Natural killer cell (primary cell): ENCODE data around the gene RNF121. TPM values are rescaled to one million over a fixed set of nuclear protein-coding genes. Genes with fewer than 3 reads are reported as not detected.

Experiments used
- ATAC-seq, 3 donors: fragments of 150-1000 bp in 2 of 3; fragments of 200-7000 bp in 1 of 3; cut with Tn5 transposase; 1 replicate in 1 of 3; 2 replicates in 2 of 3; pipeline ENCODE4 v1.10.0; 2021; ENCODE audit warnings: mild to moderate bottlenecking in 2 of 3, moderate library complexity in 2 of 3
- DNase-seq, 2 donors: peaks; one replicate each; pipeline versions ENCODE4 v3.0.0 to v3.0.0-alpha.2; 2013 to 2021; ENCODE audit warnings: mixed read lengths in 1 of 2
- H3K27ac ChIP-seq: one replicate; pipeline ENCODE4 v1.5.1; 2013; ENCODE audit warnings: mild to moderate bottlenecking, low read length
- H3K27me3 ChIP-seq: one replicate; pipeline ENCODE4 v1.6.1; 2013; ENCODE audit warnings: low read length; ENCODE audit not compliant: control insufficient read depth, insufficient read depth
- H3K36me3 ChIP-seq: one replicate; pipeline ENCODE4 v1.6.1; 2013; ENCODE audit warnings: low read length; ENCODE audit not compliant: control insufficient read depth, insufficient read depth
- H3K4me1 ChIP-seq: one replicate; pipeline ENCODE4 v1.6.1; 2013; ENCODE audit warnings: low read length; ENCODE audit not compliant: control insufficient read depth, insufficient read depth
- H3K4me3 ChIP-seq: one replicate; pipeline ENCODE4 v1.5.1; 2013; ENCODE audit warnings: low read length
- H3K9me3 ChIP-seq: one replicate; pipeline ENCODE4 v1.6.1; 2013; ENCODE audit warnings: low read length; ENCODE audit not compliant: control insufficient read depth, insufficient read depth
- H3K27ac Mint-ChIP-seq, 2 donors: one replicate each; pipeline ENCODE4 v1.8.0; 2022; ENCODE audit warnings: mild to moderate bottlenecking in 2 of 2, mixed read lengths in 2 of 2, moderate library complexity in 1 of 2
- H3K27me3 Mint-ChIP-seq, 2 donors: one replicate each; pipeline ENCODE4 v1.8.0; 2022; ENCODE audit warnings: low read depth in 2 of 2, mixed read lengths in 2 of 2
- H3K36me3 Mint-ChIP-seq: one replicate; pipeline ENCODE4 v1.8.0; 2022; ENCODE audit warnings: mixed read lengths
- H3K4me1 Mint-ChIP-seq, 2 donors: one replicate each; pipeline ENCODE4 v1.8.0; 2022; ENCODE audit warnings: mixed read lengths in 2 of 2
- H3K4me3 Mint-ChIP-seq: one replicate; pipeline ENCODE4 v1.8.0; 2022; ENCODE audit warnings: mild to moderate bottlenecking, moderate library complexity, mixed read lengths
- H3K9me3 Mint-ChIP-seq, 2 donors: one replicate each; pipeline ENCODE4 v1.8.0; 2022; ENCODE audit warnings: mixed read lengths in 2 of 2
- WGBS: methylation state at CpG from one replicate; pipeline ENCODE4 v1.1.7; 2013; ENCODE audit warnings: missing lambda C conversion rate; ENCODE audit not compliant: insufficient coverage; 5-methylcytosine and 5-hydroxymethylcytosine counted together
- intact Hi-C: fragments of 100-400 bp; cut with micrococcal nuclease; formaldehyde crosslinking; loops from one replicate; pipeline ENCODE4 v1.14.2; 2022
- total RNA-seq, 4 donors: library from RNA; stranded (reverse); fragments of 120-200 nt in 1 of 4; gene quantifications; one replicate each; pipeline versions ENCODE4 v1.2.3 to v1.2.4, GENCODE V29; 2013 to 2022
- TF ChIP-seq, protein P1 (sequence below): fragments of 200-600 bp; IDR thresholded peaks from one replicate; pipeline ENCODE4 v1.8.0; 2022; ENCODE audit warnings: antibody characterized with exemption

The RNF121 gene
- total RNA-seq, 3 donors from 2014 or later (not counting 1 experiment from before 2014, with no cell fraction given): 22.7 to 28.2 (median 22.9) TPM

DNA sequence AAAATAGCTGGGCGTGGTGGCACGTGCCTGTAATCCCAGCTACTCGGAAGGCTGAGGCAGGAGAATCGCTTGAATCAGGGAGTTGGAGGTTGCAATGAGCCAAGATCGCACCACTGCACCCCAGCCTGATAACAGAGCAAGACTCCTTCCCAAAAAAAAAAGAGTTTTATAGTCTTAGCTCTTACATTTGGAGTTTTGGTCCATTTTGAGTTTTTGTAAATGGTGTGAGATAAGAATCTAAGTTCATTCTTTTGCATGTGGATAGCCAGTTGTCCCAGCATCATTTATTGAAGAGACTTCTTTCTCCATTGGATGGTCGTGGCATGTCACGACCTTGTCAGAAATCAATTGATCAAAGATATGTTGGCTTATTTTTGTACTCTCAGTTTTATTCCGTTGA lies 34.6 kb downstream of the RNF121 start:
- peaks cover 10 to 27% of the 10 kb centered on the region in 2 donors for H3K4me1 Mint-ChIP-seq
- peaks cover 22% of the 10 kb centered on the region for H3K36me3 ChIP-seq
- WGBS: 99% methylated on average over 8 of the region's 8 CpGs
- DNase-seq (no peak), ATAC-seq (no peak)
- no peaks in the 10 kb centered on the region for H3K4me1 ChIP-seq
- H3K36me3 Mint-ChIP-seq: no peaks in the 10 kb centered on the region
- TF ChIP-seq, protein P1, sequence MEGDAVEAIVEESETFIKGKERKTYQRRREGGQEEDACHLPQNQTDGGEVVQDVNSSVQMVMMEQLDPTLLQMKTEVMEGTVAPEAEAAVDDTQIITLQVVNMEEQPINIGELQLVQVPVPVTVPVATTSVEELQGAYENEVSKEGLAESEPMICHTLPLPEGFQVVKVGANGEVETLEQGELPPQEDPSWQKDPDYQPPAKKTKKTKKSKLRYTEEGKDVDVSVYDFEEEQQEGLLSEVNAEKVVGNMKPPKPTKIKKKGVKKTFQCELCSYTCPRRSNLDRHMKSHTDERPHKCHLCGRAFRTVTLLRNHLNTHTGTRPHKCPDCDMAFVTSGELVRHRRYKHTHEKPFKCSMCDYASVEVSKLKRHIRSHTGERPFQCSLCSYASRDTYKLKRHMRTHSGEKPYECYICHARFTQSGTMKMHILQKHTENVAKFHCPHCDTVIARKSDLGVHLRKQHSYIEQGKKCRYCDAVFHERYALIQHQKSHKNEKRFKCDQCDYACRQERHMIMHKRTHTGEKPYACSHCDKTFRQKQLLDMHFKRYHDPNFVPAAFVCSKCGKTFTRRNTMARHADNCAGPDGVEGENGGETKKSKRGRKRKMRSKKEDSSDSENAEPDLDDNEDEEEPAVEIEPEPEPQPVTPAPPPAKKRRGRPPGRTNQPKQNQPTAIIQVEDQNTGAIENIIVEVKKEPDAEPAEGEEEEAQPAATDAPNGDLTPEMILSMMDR: no peak
- H3K9me3 ChIP-seq: peaks cover 3% of the 10 kb centered on the region
- no peak overlapping the region for H3K4me3 Mint-ChIP-seq
- intact Hi-C loops: no loop called here
- no peak overlapping the region for H3K4me3 ChIP-seq
- no peaks in the 10 kb centered on the region for H3K9me3 Mint-ChIP-seq
- H3K27me3 Mint-ChIP-seq: no peaks in the 10 kb centered on the region
- H3K27ac Mint-ChIP-seq: peak overlapping the region in 1 of 2 donors; percentile 53
- no peaks in the 10 kb centered on the region for H3K27me3 ChIP-seq
- no peak overlapping the region for H3K27ac ChIP-seq

DNA sequence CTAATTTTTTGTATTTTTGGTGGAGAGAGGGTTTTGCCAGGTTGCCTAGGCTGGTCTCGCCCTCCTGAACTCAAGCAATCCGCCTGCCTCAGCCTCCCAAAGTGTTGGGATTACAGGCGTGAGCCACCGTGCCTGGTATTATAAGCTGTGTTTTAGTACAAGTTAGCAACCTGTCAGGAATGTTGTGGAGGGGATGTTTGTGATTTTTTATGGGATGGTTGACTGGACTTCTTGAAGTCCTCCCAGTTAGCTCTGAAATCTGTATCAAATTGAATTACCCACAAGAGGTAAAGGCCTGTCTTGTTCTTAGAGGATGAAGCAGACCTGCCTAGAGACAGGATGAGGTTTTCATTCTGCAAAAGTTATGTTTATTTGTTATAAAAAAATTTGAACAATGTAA lies 35.8 kb downstream of the RNF121 start:
- WGBS: 97% methylated on average over 4 of the region's 4 CpGs
- Mint-ChIP-seq H3K36me3 (no peaks in the 10 kb centered on the region), H3K4me1 (peaks cover 10 to 20% of the 10 kb centered on the region in 2 donors), H3K27ac (no peak overlapping the region), H3K27me3 (no peaks in the 10 kb centered on the region), H3K9me3 (no peaks in the 10 kb centered on the region), H3K4me3 (no peak overlapping the region)
- Histone ChIP-seq H3K9me3 (peaks cover 3% of the 10 kb centered on the region), H3K4me1 (no peaks in the 10 kb centered on the region), H3K27me3 (no peaks in the 10 kb centered on the region), H3K27ac (no peak overlapping the region), H3K4me3 (no peak overlapping the region), H3K36me3 (peaks cover 23% of the 10 kb centered on the region)
- ATAC-seq: no peak
- DNase-seq: no peak
- intact Hi-C loops: no loop called here
- TF ChIP-seq, protein P1: no peak

DNA sequence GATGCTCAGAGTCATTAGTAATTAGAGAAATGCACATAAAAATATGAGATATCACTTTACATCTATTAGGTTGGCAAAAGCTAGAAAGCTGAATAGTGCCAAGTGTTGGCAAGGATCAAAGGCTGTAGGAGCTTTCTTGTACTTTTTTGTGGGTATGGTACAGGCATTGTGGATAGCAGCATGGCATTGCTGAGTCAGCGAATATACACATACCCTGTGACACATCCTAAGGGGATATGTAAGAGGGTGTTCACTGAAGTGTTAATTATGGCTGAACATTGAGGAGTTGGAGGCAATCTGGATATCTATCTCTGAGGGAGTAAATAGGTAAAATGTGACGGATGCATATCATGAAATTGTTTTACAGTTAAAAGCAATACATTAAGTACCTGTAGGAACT lies 42.8 kb downstream of the RNF121 start:
- DNase-seq (no peak), ATAC-seq (no peak)
- Histone ChIP-seq H3K4me1 (no peaks in the 10 kb centered on the region), H3K9me3 (no peaks in the 10 kb centered on the region), H3K27ac (no peak overlapping the region), H3K27me3 (no peaks in the 10 kb centered on the region), H3K36me3 (peaks cover 19% of the 10 kb centered on the region), H3K4me3 (no peak overlapping the region)
- Mint-ChIP-seq H3K4me1 (no peaks in the 10 kb centered on the region), H3K36me3 (no peaks in the 10 kb centered on the region), H3K9me3 (no peaks in the 10 kb centered on the region), H3K4me3 (no peak overlapping the region), H3K27ac (no peak overlapping the region), H3K27me3 (no peaks in the 10 kb centered on the region)
- TF ChIP-seq, protein P1: no peak
- intact Hi-C loops: no loop called here
- WGBS: 100% methylated on average over 2 of the region's 2 CpGs

DNA sequence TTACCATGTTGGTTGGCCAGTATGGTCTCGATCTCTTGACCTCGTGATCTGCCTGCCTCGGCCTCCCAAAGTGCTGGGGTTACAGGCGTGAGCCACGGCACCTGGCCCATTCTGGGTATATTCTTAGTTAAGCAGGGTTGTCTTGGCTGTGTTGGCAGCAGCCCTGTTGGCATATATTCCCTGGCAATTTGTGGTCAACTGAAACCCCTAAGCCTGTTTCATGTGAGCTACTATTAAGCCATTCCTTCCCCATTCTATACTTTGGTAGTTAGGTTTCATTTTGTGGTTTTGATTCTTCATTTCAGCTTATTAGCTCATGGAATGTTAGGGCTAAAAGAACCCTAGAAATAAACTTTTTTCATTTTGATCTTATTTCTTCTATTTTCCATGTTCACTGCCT lies 47.7 kb downstream of the RNF121 start:
- no peak for DNase-seq
- intact Hi-C loops: loop anchor here (2.0 to 5.0 kb wide), 3 partner anchors 116 to 456 kb away; partner anchors contain the start of gene CLPB
- Histone ChIP-seq H3K36me3 (peaks cover 6% of the 10 kb centered on the region), H3K27me3 (no peaks in the 10 kb centered on the region), H3K9me3 (no peaks in the 10 kb centered on the region), H3K4me3 (no peak overlapping the region), H3K27ac (no peak overlapping the region), H3K4me1 (no peaks in the 10 kb centered on the region)
- TF ChIP-seq, protein P1: no peak
- H3K4me3 Mint-ChIP-seq: no peak overlapping the region
- ATAC-seq: no peak
- peaks cover 4% of the 10 kb centered on the region in 2 donors for H3K4me1 Mint-ChIP-seq
- no peaks in the 10 kb centered on the region for H3K9me3 Mint-ChIP-seq
- no peaks in the 10 kb centered on the region for H3K36me3 Mint-ChIP-seq
- H3K27me3 Mint-ChIP-seq: no peaks in the 10 kb centered on the region
- no peak overlapping the region for H3K27ac Mint-ChIP-seq
- 94% methylated on average over 5 of the region's 5 CpGs for WGBS
